ENCODE measurements around the gene OSTC. TPM values are rescaled to one million over a fixed set of nuclear protein-coding genes. Genes with fewer than 3 reads are reported as not detected.

Gene OSTC
- total and polyA plus RNA-seq, 9 of the 15 experiments (the other 6 are each of a cell fraction or from before 2014, with no cell fraction given): 112 to 966 (median 235) TPM

GRCh38 chr4:108650212-108651013 lies at the start of gene OSTC (continued):
- TF ChIP-seq MTA3 (IDR thresholded peaks at IDR 0.05; ENCODE audit: borderline replicate concordance) (peak; percentile 94), TAF1 (IDR thresholded peaks at IDR 0.05; ENCODE audit: control insufficient read depth, extremely low read depth, insufficient read depth, low read length, severe bottlenecking) (peak; percentile 81), L3MBTL2 (IDR thresholded peaks at IDR 0.05) (peak; percentile 78), POLR2B (IDR thresholded peaks at IDR 0.05; ENCODE audit: low read depth, partially characterized antibody) (peak; percentile 93)

GRCh38 chr4:108601106-108601505 lies 49.3 kb upstream of the OSTC start:
- POLR2A ChIA-PET: no interaction called here
- in situ Hi-C loops (cut with MboI): no loop called here
- Histone ChIP-seq H4K20me1 (replicated peaks; ENCODE audit: control insufficient read depth, insufficient read depth, low read length) (no peaks in the 10 kb centered on the region), H3K4me1 (replicated peaks in 1 of 2; ENCODE audit: control insufficient read depth in 2 of 2, insufficient read depth in 2 of 2, low read length in 2 of 2) (no peaks in the 10 kb centered on the region; a peak in 1 of 5 replicates), H3K36me3 (ENCODE audit: control insufficient read depth, insufficient read depth, low read length) (no peaks in the 10 kb centered on the region), H3K9me1 (ENCODE audit: control insufficient read depth, insufficient read depth, low read length) (no peaks in the 10 kb centered on the region), H3K27me3 (ENCODE audit: control insufficient read depth in 2 of 2, insufficient read depth in 2 of 2, low read length in 2 of 2) (no peaks in the 10 kb centered on the region), H3K9ac (ENCODE audit: insufficient read depth in 1 of 2, low read depth in 2 of 2, low read length in 2 of 2) (no peak overlapping the region), H3K79me2 (ENCODE audit: control insufficient read depth, insufficient read depth, low read length) (no peaks in the 10 kb centered on the region), H3K27ac (ENCODE audit: extremely low read depth, low read depth, low read length) (no peak overlapping the region), H3K4me3 (no peak overlapping the region), H2AFZ (ENCODE audit: low read depth, low read length) (no peak overlapping the region), H3K9me3 (replicated peaks; ENCODE audit: control insufficient read depth, insufficient read depth, low read depth, low read length) (no peaks in the 10 kb centered on the region), H3K4me2 (ENCODE audit: insufficient read depth, low read length) (no peak overlapping the region)
- intact Hi-C loops (cut with micrococcal nuclease): no loop called here
- 7% methylated on average over 3 of the region's 3 CpGs for WGBS (ENCODE audit: insufficient coverage, low coverage, missing lambda C conversion rate)
- FAIRE-seq: no peak
- CTCF ChIA-PET (ENCODE audit: low intra/inter-chr PET ratio): no interaction called here
- no TSS peak for BruUV-seq (replicated peaks)
- no peak for DNase-seq (ENCODE audit: extremely low read depth in 1 of 4, low spot score in 3 of 4)
- ATAC-seq: no peak
- TF ChIP-seq BRD9 (IDR thresholded peaks at IDR 0.05; ENCODE audit: low read depth, partially characterized antibody) (no peak), RBM25 (IDR thresholded peaks at IDR 0.05; ENCODE audit: low read depth, low read length, severe bottlenecking) (no peak), ZBTB5 (IDR thresholded peaks at IDR 0.05) (no peak), MAZ (CRISPR knock-in tag; conservative IDR thresholded peaks at IDR 0.05 in 1 of 2, IDR thresholded peaks at IDR 0.05 in 1 of 2) (no peak), SNAPC5 (CRISPR knock-in tag; IDR thresholded peaks at IDR 0.05) (no peak), RREB1 (CRISPR knock-in tag; IDR thresholded peaks at IDR 0.05) (no peak)
